Endothelial cell of umbilical vein (primary cell): ENCODE results near the gene MAP2K5. TPM values are rescaled to one million over a fixed set of nuclear protein-coding genes. Genes with fewer than 3 reads are reported as not detected.

ENCODE experiments used
- BruUV-seq: library from RNA; stranded (reverse); fragments of 400-500 nt; replicated peaks from 2 replicates; lab custom pipeline; 2021; lab: Mats Ljungman, UMichigan
- CTCF ChIA-PET: fragments of 300-600, 350-600 bp; sonication (Branson Sonifier 250); formaldehyde crosslinking; loops from one replicate; lab custom pipeline; 2021; ENCODE audit warnings: antibody characterized with exemption, inconsistent platforms; lab: Charles Lee
- POLR2A ChIA-PET: fragments of 300-600, 350-600 bp; sonication (Branson Sonifier 250); formaldehyde crosslinking; loops from one replicate; lab custom pipeline; 2021; ENCODE audit warnings: antibody characterized with exemption, inconsistent platforms; lab: Charles Lee
- DNase-seq: peaks from one replicate; pipeline ENCODE4 v3.0.0-alpha.2; 2011; ENCODE audit warnings: low read depth, low spot score
- FAIRE-seq: peaks from 2 replicates; lab custom pipeline; 2011; peaks lifted over from hg19 to GRCh38; lab: Jason Lieb, UNC
- H2AFZ ChIP-seq: 2 replicates; pipeline ENCODE4 v1.6.0; 2012; ENCODE audit warnings: low read depth, low read length, control low read depth, inconsistent platforms
- H3K27ac ChIP-seq: 2 replicates; pipeline ENCODE4 v1.5.1; 2011; ENCODE audit warnings: low read depth, mild to moderate bottlenecking, control low read depth, low read length, moderate library complexity; ENCODE audit not compliant: insufficient read depth
- H3K27me3 ChIP-seq, 2 experiments: 2 replicates each; pipeline versions ENCODE4 v1.6.0 to v1.6.1; 2011; ENCODE audit warnings: low read length in 2 of 2, mixed read lengths in 1 of 2; ENCODE audit not compliant: control insufficient read depth in 2 of 2, insufficient read depth in 2 of 2
- H3K36me3 ChIP-seq, 2 experiments: 2 replicates in 1 of 2; 3 replicates in 1 of 2; pipeline ENCODE4 v1.5.1; 2011; ENCODE audit warnings: low read length in 2 of 2, mild to moderate bottlenecking in 1 of 2, moderate library complexity in 1 of 2; ENCODE audit not compliant: control insufficient read depth in 2 of 2, insufficient read depth in 2 of 2; ENCODE audit errors: extremely low read depth in 1 of 2
- H3K4me1 ChIP-seq: 3 replicates; pipeline ENCODE4 v1.5.1; 2011; ENCODE audit warnings: mild to moderate bottlenecking, low read length; ENCODE audit not compliant: control insufficient read depth, insufficient read depth; ENCODE audit errors: extremely low read depth
- H3K4me2 ChIP-seq: 2 replicates; pipeline ENCODE4 v1.6.1; 2011; ENCODE audit warnings: low read length, control low read depth, mixed read lengths; ENCODE audit not compliant: insufficient read depth
- H3K4me3 ChIP-seq, 3 experiments: fragments of 200-600 bp in 1 of 3; sonication (generic), shearing (Covaris generic) in 1 of 3; replicated peaks in 1 of 3; 2 replicates each; pipeline ENCODE4 v1.5.1; 2011 to 2016; ENCODE audit warnings: control low read depth in 3 of 3, low read length in 3 of 3, mild to moderate bottlenecking in 2 of 3, inconsistent platforms in 1 of 3, low read depth in 1 of 3, moderate library complexity in 1 of 3; ENCODE audit not compliant: insufficient read depth in 1 of 3
- H3K79me2 ChIP-seq: 2 replicates; pipeline ENCODE4 v1.6.0; 2012; ENCODE audit warnings: low read length, inconsistent platforms; ENCODE audit not compliant: control insufficient read depth, insufficient read depth
- H3K9ac ChIP-seq: replicated peaks from 2 replicates; pipeline ENCODE3; 2011; ENCODE audit warnings: low read length, control low read depth; ENCODE audit not compliant: insufficient read depth; ENCODE audit errors: extremely low read depth
- H3K9me1 ChIP-seq: replicated peaks from 3 replicates; pipeline ENCODE4 v1.6.0; 2011; ENCODE audit warnings: mild to moderate bottlenecking, low read length; ENCODE audit not compliant: control insufficient read depth, insufficient read depth; ENCODE audit errors: extremely low read depth
- H3K9me3 ChIP-seq: replicated peaks from 2 replicates; pipeline ENCODE4 v1.5.1; 2012; ENCODE audit warnings: low read length, inconsistent platforms; ENCODE audit not compliant: control insufficient read depth, insufficient read depth
- H4K20me1 ChIP-seq: replicated peaks from 2 replicates; pipeline ENCODE3; 2011; ENCODE audit warnings: mild to moderate bottlenecking, low read length; ENCODE audit not compliant: control insufficient read depth, insufficient read depth; ENCODE audit errors: extremely low read depth
- CTCF ChIP-seq, 2 donors: IDR thresholded peaks; 1 replicate in 1 of 2; 2 replicates in 1 of 2; pipeline ENCODE4 v1.5.1; 2011; ENCODE audit warnings: low read length in 2 of 2, mild to moderate bottlenecking in 2 of 2, moderate library complexity in 2 of 2, control low read depth in 1 of 2, inconsistent platforms in 1 of 2, low read depth in 1 of 2; ENCODE audit not compliant: insufficient read depth in 1 of 2; ENCODE audit errors: extremely low read depth in 1 of 2
- EZH2 ChIP-seq: IDR thresholded peaks from 2 replicates; pipeline ENCODE4 v1.6.1; 2012; ENCODE audit warnings: borderline replicate concordance, low read depth, mild to moderate bottlenecking, moderate library complexity, low read length, inconsistent platforms; ENCODE audit not compliant: severe bottlenecking
- FOS ChIP-seq: IDR thresholded peaks from 2 replicates; pipeline ENCODE4 v1.6.1; 2011; ENCODE audit warnings: mild to moderate bottlenecking, low read length, moderate library complexity, borderline replicate concordance; ENCODE audit not compliant: insufficient read depth
- GATA2 ChIP-seq: IDR thresholded peaks from 2 replicates; pipeline ENCODE4 v1.7.0; 2011; ENCODE audit warnings: low read depth, mild to moderate bottlenecking, moderate library complexity, mixed read lengths, low read length; ENCODE audit not compliant: insufficient read length, insufficient read depth
- JUN ChIP-seq: IDR thresholded peaks from 2 replicates; pipeline ENCODE4 v1.6.1; 2011; ENCODE audit warnings: borderline replicate concordance, low read depth; ENCODE audit not compliant: insufficient read length, insufficient read depth
- MYC ChIP-seq: IDR thresholded peaks from one replicate; pipeline ENCODE4 v1.6.1; 2011; ENCODE audit warnings: mild to moderate bottlenecking, low read depth, low read length
- POLR2A ChIP-seq: IDR thresholded peaks from 2 replicates; pipeline ENCODE4 v1.6.1; 2012; ENCODE audit warnings: low read depth, mild to moderate bottlenecking, control low read depth, low read length
- POLR2AphosphoS5 ChIP-seq: IDR thresholded peaks from 2 replicates; pipeline ENCODE4 v1.6.1; 2012; ENCODE audit warnings: low read depth, mild to moderate bottlenecking, control low read depth, low read length, moderate library complexity; ENCODE audit not compliant: insufficient read depth
- dilution Hi-C: fragments of 300-500 bp; cut with MboI; formaldehyde crosslinking; loops from one replicate; pipeline ENCODE4 v1.15.0; 2019; ENCODE audit warnings: low sequenced_read_pairs; ENCODE audit not compliant: extremely low pct_ligation_motif_present
- intact Hi-C: fragments of 100-400 bp; cut with micrococcal nuclease; formaldehyde crosslinking; loops from one replicate; pipeline ENCODE4 v1.10.0; 2022
- polyA plus RNA-seq, 4 experiments: library from polyadenylated mRNA; depleted of rRNA in 3 of 4; stranded (reverse) in 3 of 4; unstranded in 1 of 4; fragments of >200 nt; gene quantifications; 2 replicates each; pipeline versions ENCODE4 v1.2.1 to v1.2.3, GENCODE V29; 2011 to 2012; ENCODE audit warnings: missing spikeins in 1 of 4
- total RNA-seq: library from RNA; stranded (reverse); gene quantifications from 2 replicates; pipeline ENCODE4 v1.2.3, GENCODE V29; 2021
- TF ChIP-seq, protein P1 (sequence below): IDR thresholded peaks from 2 replicates; pipeline ENCODE4 v1.6.1; 2011; ENCODE audit not compliant: insufficient read depth, insufficient read length

Gene MAP2K5
- total and polyA plus RNA-seq, 2 donors (not counting 3 experiments of a cell fraction or from before 2014, with no cell fraction given), result 4.9 to 24.7 TPM

GRCh38 chr15:67691450-67691849 lies 148.9 kb downstream of the MAP2K5 start:
- BruUV-seq, result no TSS peak
- ChIA-PET POLR2A (no interaction called here), CTCF (no interaction called here)

More at GRCh38 chr15:67691450-67691849, 148.9 kb downstream of the MAP2K5 start:
- Histone ChIP-seq H3K9me1 (no peaks in the 10 kb centered on the region), H3K9ac (no peak overlapping the region), H3K4me1 (no peaks in the 10 kb centered on the region), H3K27ac (no peak overlapping the region), H2AFZ (no peak overlapping the region), H3K4me2 (no peak overlapping the region), H4K20me1 (no peaks in the 10 kb centered on the region), H3K4me3 (no peak overlapping the region), H3K36me3 (no peaks in the 10 kb centered on the region), H3K79me2 (no peaks in the 10 kb centered on the region), H3K27me3 (no peaks in the 10 kb centered on the region), H3K9me3 (no peaks in the 10 kb centered on the region)
- no peak for DNase-seq
- dilution Hi-C loops, result no loop called here
- no peak for TF ChIP-seq POLR2A
- no peak for TF ChIP-seq POLR2AphosphoS5
- TF ChIP-seq CTCF (IDR thresholded peaks at IDR 0.05; ENCODE audit: extremely low read depth in 1 of 2, insufficient read depth in 1 of 2, low read depth in 1 of 2, low read length in 2 of 2), result no peak
- no peak for TF ChIP-seq MYC
- no peak for TF ChIP-seq GATA2
- TF ChIP-seq, protein P1, sequence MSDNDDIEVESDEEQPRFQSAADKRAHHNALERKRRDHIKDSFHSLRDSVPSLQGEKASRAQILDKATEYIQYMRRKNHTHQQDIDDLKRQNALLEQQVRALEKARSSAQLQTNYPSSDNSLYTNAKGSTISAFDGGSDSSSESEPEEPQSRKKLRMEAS, result no peak
- TF ChIP-seq FOS, result no peak
- no peak for TF ChIP-seq EZH2
- TF ChIP-seq JUN, result no peak
- intact Hi-C loops, result no loop called here
- peak; percentile 24 for FAIRE-seq
